Fibroblast of mammary gland (primary cell): ENCODE results near the gene PAPSS2.

Experiments
- DNase-seq: peaks from one replicate; pipeline ENCODE4 v3.0.0-alpha.2; 2010; ENCODE audit warnings: low read depth
- H3K4me3 ChIP-seq: 2 replicates; pipeline ENCODE4 v1.5.1; 2011; ENCODE audit warnings: low read depth, mild to moderate bottlenecking, low read length, moderate library complexity; ENCODE audit not compliant: control insufficient read depth
- TF ChIP-seq, protein P1 (sequence below): conservative IDR thresholded peaks from 2 replicates; pipeline ENCODE4 v1.5.1; 2011; ENCODE audit warnings: low read depth, low read length, inconsistent platforms; ENCODE audit not compliant: control insufficient read depth, insufficient read depth

PAPSS2 gene

DNA sequence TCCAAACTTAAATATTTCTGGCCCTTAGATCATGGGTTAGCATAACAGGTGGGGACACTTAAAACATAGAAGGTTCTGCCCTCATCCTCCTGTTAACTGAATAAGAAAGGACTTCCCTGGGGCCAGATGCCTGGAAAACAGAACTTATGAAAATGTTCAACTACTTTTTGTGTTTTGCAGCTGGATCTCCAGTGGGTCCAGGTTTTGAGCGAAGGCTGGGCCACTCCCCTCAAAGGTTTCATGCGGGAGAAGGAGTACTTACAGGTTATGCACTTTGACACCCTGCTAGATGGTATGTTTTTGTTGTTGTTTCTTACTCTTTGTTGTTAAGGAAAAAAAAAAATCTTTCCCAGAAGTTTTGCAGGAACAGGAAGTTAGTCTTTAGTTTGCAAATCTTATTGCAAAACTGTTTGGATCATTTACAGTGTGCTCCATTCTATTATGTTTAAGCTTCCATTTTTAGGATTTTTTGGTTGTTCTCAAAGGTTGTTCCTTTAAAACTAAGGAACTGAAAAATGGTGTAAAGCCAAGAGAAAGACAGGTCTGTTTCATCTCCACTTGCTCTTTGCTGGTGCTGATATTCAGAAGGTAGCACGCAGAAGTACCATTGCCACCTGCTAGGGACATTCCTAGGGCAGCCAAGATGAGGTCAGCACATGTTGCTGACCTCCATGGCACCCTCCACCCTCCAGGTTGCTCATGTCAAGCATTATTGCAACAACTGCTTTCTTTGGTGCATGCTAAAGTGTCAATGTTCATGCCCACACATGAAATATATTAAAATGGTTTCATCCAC lies 56.1 kb downstream of the PAPSS2 start:
- DNase-seq, result no peak
- no peak overlapping the region for H3K4me3 ChIP-seq
- TF ChIP-seq, protein P1, sequence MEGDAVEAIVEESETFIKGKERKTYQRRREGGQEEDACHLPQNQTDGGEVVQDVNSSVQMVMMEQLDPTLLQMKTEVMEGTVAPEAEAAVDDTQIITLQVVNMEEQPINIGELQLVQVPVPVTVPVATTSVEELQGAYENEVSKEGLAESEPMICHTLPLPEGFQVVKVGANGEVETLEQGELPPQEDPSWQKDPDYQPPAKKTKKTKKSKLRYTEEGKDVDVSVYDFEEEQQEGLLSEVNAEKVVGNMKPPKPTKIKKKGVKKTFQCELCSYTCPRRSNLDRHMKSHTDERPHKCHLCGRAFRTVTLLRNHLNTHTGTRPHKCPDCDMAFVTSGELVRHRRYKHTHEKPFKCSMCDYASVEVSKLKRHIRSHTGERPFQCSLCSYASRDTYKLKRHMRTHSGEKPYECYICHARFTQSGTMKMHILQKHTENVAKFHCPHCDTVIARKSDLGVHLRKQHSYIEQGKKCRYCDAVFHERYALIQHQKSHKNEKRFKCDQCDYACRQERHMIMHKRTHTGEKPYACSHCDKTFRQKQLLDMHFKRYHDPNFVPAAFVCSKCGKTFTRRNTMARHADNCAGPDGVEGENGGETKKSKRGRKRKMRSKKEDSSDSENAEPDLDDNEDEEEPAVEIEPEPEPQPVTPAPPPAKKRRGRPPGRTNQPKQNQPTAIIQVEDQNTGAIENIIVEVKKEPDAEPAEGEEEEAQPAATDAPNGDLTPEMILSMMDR, result no peak

DNA sequence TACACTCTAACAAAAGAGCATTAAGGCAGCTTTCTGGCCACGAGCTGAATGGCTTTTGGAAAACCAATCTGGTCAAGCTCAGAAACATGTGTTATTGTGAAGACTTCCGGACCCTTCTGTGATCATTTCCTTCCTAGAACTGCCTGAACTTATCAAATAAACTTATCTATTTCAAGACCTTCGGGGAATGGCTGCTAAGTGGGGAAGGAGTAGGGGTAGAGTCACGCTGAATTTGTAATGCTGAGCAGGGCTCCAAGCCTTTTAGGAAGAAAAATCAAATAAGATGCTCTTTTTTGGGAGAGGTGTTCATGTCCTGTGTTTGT lies 56.6 kb downstream of the PAPSS2 start:
- no peak overlapping the region for H3K4me3 ChIP-seq
- TF ChIP-seq, protein P1, result no peak
- no peak for DNase-seq

DNA sequence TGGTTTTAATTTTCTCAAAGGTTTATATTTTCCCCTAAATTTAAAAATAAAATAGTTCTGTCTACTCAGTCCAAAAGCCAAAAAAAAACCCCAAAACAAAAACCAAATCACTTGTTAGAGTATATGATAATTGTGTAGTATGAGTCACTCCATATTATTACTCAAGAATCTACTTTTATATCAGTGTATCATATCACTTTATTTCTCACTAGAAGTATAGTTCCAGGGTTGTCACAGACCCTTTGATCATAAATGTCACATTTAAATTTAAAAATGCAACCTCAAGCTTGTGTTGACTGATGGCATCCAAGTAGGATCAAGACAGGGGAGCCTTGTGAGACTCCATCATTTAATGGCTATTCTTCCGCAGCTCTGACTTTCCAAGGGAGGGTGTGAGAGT lies 61.0 kb downstream of the PAPSS2 start:
- DNase-seq, result no peak
- H3K4me3 ChIP-seq, result no peak overlapping the region

DNA sequence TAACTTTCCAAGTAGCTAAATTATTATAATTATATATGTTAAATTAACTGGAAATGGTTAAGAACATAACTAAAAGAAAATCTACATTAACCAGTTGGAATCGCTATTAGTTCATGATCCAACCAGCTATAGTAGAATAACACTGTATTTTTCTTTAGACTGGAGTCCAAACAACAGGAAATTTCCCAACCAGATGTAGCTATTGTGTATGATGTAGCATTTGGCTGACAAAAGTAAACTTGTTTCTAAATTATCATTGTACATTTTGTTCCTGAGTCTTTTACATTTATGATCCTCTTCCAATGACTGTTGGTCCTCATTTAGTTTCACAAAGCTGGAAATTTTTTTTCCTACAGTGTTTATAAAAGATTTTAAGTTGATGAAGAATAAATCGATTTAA lies 62.1 kb downstream of the PAPSS2 start:
- no peak overlapping the region for H3K4me3 ChIP-seq
- TF ChIP-seq, protein P1, result no peak
- no peak for DNase-seq

More for the DNA sequence above, 61.0 kb downstream of the PAPSS2 start:
- TF ChIP-seq, protein P1, result no peak

DNA sequence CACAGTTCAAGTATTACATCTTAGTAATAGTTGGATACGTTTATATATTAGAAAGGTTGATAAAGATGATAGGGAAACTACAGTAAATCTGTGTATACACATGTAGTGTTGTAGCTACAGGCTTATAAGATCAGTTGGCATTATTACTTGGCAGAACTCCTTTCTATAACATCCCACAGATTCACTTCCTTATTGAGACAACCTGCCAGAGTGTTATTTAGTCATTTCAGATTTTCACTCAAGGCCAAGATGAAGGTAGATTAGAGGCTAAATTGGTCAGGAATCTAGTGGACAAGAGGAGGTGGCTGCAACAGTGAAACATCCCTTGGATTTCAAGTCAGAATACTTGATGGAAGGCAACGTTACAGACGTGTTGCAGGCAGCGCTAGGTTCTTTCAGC lies 63.0 kb downstream of the PAPSS2 start:
- H3K4me3 ChIP-seq, result no peak overlapping the region
- TF ChIP-seq, protein P1, result no peak
- no peak for DNase-seq

DNA sequence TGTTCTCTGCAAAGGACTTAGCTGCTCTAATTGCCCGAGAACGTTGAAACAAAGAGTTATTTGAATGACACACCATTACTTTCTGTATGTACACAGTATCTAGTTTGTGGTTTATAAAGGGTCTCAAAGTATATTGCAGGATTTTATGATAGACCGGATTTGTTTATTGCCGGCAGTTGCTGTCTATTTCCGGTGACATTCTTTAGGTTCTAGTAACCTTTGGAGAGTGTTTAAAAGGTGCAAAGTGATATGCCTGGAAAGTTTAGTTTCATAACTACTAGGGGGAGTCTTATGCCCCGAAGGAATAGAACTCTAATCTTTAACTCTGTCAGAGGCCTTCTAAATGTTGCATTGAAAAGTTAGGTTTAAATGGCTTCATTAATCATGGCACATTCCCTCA lies 63.8 kb downstream of the PAPSS2 start:
- no peak for DNase-seq
- no peak overlapping the region for H3K4me3 ChIP-seq
- TF ChIP-seq, protein P1, result no peak

DNA sequence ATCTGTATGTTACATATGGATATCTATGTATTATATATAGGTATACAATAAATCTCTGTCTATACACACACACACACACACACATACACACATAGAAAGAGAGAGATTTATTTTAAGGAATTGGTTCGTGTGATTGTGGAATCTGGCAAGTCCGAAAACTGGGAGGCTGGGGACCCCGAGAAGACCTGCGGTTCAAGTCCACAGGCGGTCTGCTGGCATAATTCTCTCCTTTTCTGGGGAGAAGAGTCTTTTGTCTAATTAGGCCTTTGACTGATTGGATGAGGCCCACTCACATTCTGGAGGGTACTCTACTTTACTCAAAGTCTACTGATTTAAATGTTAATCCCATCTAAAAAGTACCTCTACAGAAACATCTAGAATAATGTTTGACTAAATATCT lies 65.1 kb downstream of the PAPSS2 start:
- no peak for DNase-seq
- TF ChIP-seq, protein P1, result no peak
- no peak overlapping the region for H3K4me3 ChIP-seq
